Breast epithelium (tissue), 3 donors: Measurements from ENCODE around the gene GRIN1.
A peak's percentile ranks its signal among the peaks of the same experiment; 100 is the strongest.

Source experiments
- POLR2A ChIP-seq: fragments of 450-650 bp; IDR thresholded peaks from one replicate; pipeline ENCODE4 v1.6.1; 2016; ENCODE audit warnings: antibody characterized with exemption, mild to moderate bottlenecking, moderate library complexity
- POLR2AphosphoS5 ChIP-seq, 3 donors: sonication (generic); formaldehyde crosslinking; IDR thresholded peaks; one replicate each; pipeline ENCODE4 v1.6.1; 2017; ENCODE audit warnings: antibody characterized with exemption in 3 of 3
- TF ChIP-seq, protein P1 (sequence below), 3 donors: fragments of 450-650 bp; IDR thresholded peaks; one replicate each; pipeline ENCODE4 v1.5.1; 2016 to 2017; ENCODE audit warnings: antibody characterized with exemption in 3 of 3, mild to moderate bottlenecking in 3 of 3, moderate library complexity in 3 of 3

DNA sequence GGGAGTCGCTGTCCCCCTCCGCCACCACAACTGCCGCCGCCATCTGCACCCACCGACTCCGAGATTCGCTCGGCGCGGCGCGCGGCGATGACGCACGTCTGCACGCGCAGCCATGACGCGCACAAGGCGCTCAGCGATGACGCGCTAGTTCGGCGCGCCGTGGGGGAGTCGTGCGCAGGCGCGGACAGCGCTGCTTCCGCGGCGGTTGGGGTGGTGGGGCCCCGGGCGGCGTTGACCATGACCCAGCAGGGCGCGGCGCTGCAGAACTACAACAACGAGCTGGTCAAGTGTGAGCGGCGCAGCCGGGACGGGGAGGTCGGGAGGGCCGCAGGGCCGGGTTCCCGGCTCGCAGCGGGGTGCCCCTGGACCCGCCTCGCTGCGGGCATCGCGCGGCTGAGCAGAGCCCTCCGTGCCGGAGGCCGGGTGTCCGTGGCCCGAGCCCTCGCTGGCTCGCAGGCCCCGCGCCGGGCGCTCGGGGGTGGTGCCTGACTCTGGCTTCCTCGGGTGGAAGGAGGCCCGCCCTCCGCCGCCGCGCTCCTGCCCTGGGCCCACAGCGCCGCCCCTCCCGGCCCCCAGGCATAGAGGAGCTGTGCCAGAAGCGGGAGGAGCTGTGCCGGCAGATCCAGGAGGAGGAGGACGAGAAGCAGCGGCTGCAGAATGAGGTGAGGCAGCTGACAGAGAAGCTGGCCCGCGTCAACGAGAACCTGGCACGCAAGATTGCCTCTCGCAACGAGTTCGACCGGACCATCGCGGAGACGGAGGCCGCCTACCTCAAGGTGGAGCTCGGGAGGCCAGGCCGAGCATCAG is 49.7 kb downstream of the GRIN1 start, which contains the start of the genes ANAPC2 and SSNA1:
- peak; percentile 82 for TF ChIP-seq POLR2A
- TF ChIP-seq, protein P1, sequence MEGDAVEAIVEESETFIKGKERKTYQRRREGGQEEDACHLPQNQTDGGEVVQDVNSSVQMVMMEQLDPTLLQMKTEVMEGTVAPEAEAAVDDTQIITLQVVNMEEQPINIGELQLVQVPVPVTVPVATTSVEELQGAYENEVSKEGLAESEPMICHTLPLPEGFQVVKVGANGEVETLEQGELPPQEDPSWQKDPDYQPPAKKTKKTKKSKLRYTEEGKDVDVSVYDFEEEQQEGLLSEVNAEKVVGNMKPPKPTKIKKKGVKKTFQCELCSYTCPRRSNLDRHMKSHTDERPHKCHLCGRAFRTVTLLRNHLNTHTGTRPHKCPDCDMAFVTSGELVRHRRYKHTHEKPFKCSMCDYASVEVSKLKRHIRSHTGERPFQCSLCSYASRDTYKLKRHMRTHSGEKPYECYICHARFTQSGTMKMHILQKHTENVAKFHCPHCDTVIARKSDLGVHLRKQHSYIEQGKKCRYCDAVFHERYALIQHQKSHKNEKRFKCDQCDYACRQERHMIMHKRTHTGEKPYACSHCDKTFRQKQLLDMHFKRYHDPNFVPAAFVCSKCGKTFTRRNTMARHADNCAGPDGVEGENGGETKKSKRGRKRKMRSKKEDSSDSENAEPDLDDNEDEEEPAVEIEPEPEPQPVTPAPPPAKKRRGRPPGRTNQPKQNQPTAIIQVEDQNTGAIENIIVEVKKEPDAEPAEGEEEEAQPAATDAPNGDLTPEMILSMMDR (IDR thresholded peaks at IDR 0.05): peak in 2 of 3 donors; percentile 8 to 27
- TF ChIP-seq POLR2AphosphoS5 (IDR thresholded peaks at IDR 0.05): peak; percentile 96 to 98 (median 97)
